Gastroesophageal sphincter (tissue), 3 donors: ENCODE measurements around the gene MICU2.

Source experiments
- CTCF ChIP-seq, 4 experiments: fragments of 200-600 bp in 2 of 4; fragments of 450-650 bp in 2 of 4; sonication (generic) in 1 of 4; IDR thresholded peaks; one replicate each; pipeline ENCODE4 v1.5.1; 2017 to 2019; ENCODE audit warnings: antibody characterized with exemption in 4 of 4, mild to moderate bottlenecking in 2 of 4, moderate library complexity in 2 of 4
- EP300 ChIP-seq: sonication (generic); formaldehyde crosslinking; IDR thresholded peaks from one replicate; pipeline ENCODE4 v1.6.1; 2017; ENCODE audit warnings: antibody characterized with exemption, mild to moderate bottlenecking
- POLR2A ChIP-seq, 2 donors: fragments of 450-650 bp; IDR thresholded peaks; one replicate each; pipeline ENCODE4 v1.6.1; 2017; ENCODE audit warnings: antibody characterized with exemption in 2 of 2, mild to moderate bottlenecking in 2 of 2, moderate library complexity in 1 of 2
- POLR2AphosphoS5 ChIP-seq: sonication (generic); formaldehyde crosslinking; IDR thresholded peaks from one replicate; pipeline ENCODE4 v1.6.1; 2017; ENCODE audit warnings: antibody characterized with exemption

GRCh38 chr13:21516805-21517204, 87.2 kb downstream of the MICU2 start:
- TF ChIP-seq POLR2A (IDR thresholded peaks at IDR 0.05) = no peak
- no peak for TF ChIP-seq CTCF (IDR thresholded peaks at IDR 0.05)
- TF ChIP-seq POLR2AphosphoS5 = no peak
- TF ChIP-seq EP300 = no peak
